Measurements from ENCODE around the gene CCDC71L.

- TF ChIP-seq CTCF (IDR thresholded peaks at IDR 0.05) = no peak
- TF ChIP-seq ELF1 (IDR thresholded peaks at IDR 0.05) = no peak
- TF ChIP-seq REST (IDR thresholded peaks at IDR 0.05; ENCODE audit: low read depth, low read length) = no peak
- no peak for TF ChIP-seq TAF1 (IDR thresholded peaks at IDR 0.05; ENCODE audit: borderline replicate concordance, low read depth, low read length)
- no peak for TF ChIP-seq RFX5 (IDR thresholded peaks at IDR 0.05; ENCODE audit: low read length)
- TF ChIP-seq ZBTB33 (IDR thresholded peaks at IDR 0.05; ENCODE audit: borderline replicate concordance, low read depth) = no peak
- TF ChIP-seq RCOR1 (IDR thresholded peaks at IDR 0.05; ENCODE audit: low read length) = no peak
- no peak for TF ChIP-seq EZH2phosphoT487 (IDR thresholded peaks at IDR 0.05; ENCODE audit: borderline replicate concordance, low read depth)
- TF ChIP-seq MEF2A (IDR thresholded peaks at IDR 0.05; ENCODE audit: borderline replicate concordance, low read depth) = no peak
- TF ChIP-seq FOSL2 (IDR thresholded peaks at IDR 0.05; ENCODE audit: borderline replicate concordance, low read depth) = no peak
- TF ChIP-seq POLR2AphosphoS5 (IDR thresholded peaks at IDR 0.05; ENCODE audit: low read depth, low read length) = no peak
- no peak for TF ChIP-seq NRF1 (IDR thresholded peaks at IDR 0.05; ENCODE audit: low read depth, low read length)
These were observed 25.5 kb downstream of the CCDC71L start for GRCh38 chr7:106635411-106635810.
